GM12875 (cell line): ENCODE data around the gene FAM13A.

Experiments
- H3K4me3 ChIP-seq: one replicate; pipeline ENCODE4 v1.5.1; 2011; ENCODE audit warnings: low read depth, low read length, control low read depth
- CTCF ChIP-seq: IDR thresholded peaks from 2 replicates; pipeline ENCODE4 v1.5.1; 2011; ENCODE audit warnings: low read depth, mild to moderate bottlenecking, control low read depth, inconsistent platforms, low read length, moderate library complexity, borderline replicate concordance; ENCODE audit not compliant: insufficient read depth

The FAM13A gene

GRCh38 chr4:88713782-88714181 is 343.2 kb downstream of the FAM13A start:
- TF ChIP-seq CTCF, result no peak

GRCh38 chr4:88709989-88710388 is 347.0 kb downstream of the FAM13A start:
- H3K4me3 ChIP-seq, result no peak overlapping the region
- no peak for TF ChIP-seq CTCF

More at GRCh38 chr4:88713782-88714181, 343.2 kb downstream of the FAM13A start:
- H3K4me3 ChIP-seq, result no peak overlapping the region

GRCh38 chr4:88706574-88706973 is 350.4 kb downstream of the FAM13A start:
- H3K4me3 ChIP-seq, result no peak overlapping the region
- TF ChIP-seq CTCF, result no peak

GRCh38 chr4:88705805-88706492 is 351.0 kb downstream of the FAM13A start:
- no peak overlapping the region for H3K4me3 ChIP-seq
- TF ChIP-seq CTCF, result no peak

- TF ChIP-seq CTCF, result no peak
- H3K4me3 ChIP-seq, result no peak overlapping the region
These were observed 351.8 kb downstream of the FAM13A start for GRCh38 chr4:88705223-88705622.

- no peak for TF ChIP-seq CTCF
- H3K4me3 ChIP-seq, result no peak overlapping the region
These were observed 354.2 kb downstream of the FAM13A start for GRCh38 chr4:88702782-88703181.

- no peak for TF ChIP-seq CTCF
- H3K4me3 ChIP-seq, result no peak overlapping the region
These were observed 358.5 kb downstream of the FAM13A start for GRCh38 chr4:88698519-88698918.
